GM12801 (cell line): ENCODE results near the gene SP110.

Source experiments
- TF ChIP-seq, protein P1 (sequence below): IDR thresholded peaks from one replicate; pipeline ENCODE4 v1.5.1; 2011; ENCODE audit warnings: control low read depth; ENCODE audit not compliant: insufficient read length; ENCODE audit errors: extremely low read depth

Gene SP110

DNA sequence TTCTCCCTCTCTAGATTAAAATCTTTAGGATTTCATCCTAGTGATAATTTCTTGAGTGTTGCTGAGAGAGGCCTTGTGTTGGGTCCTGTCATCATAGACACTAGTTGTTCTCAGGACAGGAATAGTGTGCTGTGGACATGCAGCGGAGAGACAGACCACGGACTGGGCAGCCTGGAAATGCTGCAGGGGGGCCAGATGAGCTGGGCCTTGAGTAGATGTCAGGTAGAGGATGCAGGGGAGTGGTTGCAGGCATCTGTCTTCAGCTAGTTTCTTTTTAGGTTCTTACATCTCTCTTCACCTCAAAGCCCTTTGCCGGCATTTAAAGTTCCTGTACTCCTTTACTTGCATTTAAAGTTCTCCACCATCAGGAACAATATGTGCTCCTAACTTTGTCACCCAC, 42.8 kb downstream of the SP110 start:
- TF ChIP-seq, protein P1, sequence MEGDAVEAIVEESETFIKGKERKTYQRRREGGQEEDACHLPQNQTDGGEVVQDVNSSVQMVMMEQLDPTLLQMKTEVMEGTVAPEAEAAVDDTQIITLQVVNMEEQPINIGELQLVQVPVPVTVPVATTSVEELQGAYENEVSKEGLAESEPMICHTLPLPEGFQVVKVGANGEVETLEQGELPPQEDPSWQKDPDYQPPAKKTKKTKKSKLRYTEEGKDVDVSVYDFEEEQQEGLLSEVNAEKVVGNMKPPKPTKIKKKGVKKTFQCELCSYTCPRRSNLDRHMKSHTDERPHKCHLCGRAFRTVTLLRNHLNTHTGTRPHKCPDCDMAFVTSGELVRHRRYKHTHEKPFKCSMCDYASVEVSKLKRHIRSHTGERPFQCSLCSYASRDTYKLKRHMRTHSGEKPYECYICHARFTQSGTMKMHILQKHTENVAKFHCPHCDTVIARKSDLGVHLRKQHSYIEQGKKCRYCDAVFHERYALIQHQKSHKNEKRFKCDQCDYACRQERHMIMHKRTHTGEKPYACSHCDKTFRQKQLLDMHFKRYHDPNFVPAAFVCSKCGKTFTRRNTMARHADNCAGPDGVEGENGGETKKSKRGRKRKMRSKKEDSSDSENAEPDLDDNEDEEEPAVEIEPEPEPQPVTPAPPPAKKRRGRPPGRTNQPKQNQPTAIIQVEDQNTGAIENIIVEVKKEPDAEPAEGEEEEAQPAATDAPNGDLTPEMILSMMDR = no peak

DNA sequence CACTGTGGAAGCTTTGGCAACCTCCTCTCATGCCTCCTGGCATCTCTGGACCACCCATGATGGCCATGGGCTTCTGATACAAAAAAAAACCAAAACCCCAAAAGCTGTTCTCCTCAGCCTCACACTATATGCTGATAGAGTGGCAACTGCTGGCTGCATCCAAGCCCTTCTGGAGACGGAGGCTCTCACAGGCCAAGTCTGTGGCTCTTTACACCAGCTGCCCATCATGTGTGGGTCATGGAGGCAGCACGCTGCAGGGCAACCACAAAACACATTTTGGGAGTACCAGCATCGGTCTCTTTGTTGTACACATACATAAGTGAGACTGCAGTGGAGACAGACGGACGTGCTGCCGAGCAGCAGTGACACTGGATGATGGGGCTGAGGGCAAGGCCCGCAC, 45.3 kb downstream of the SP110 start:
- TF ChIP-seq, protein P1 = no peak

DNA sequence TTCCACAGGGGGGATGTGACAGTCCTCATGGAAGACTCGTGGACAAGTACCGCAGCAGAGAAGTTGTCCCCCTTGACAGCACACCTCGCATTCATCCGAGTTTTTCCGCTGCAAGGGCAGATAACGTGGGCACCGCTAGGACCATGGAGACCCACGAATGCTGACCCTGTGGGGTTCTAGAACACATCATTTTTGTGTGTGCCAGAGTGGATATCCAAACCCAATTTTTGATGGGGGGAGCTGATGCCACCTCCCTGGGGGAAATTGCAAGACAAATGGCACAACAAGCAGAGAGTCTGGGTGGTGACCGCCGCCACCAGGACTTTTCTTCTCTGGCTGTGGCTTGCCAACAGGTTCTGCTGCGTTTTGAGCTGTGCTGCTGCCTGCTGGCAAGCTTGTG, 46.9 kb downstream of the SP110 start:
- TF ChIP-seq, protein P1 = no peak

DNA sequence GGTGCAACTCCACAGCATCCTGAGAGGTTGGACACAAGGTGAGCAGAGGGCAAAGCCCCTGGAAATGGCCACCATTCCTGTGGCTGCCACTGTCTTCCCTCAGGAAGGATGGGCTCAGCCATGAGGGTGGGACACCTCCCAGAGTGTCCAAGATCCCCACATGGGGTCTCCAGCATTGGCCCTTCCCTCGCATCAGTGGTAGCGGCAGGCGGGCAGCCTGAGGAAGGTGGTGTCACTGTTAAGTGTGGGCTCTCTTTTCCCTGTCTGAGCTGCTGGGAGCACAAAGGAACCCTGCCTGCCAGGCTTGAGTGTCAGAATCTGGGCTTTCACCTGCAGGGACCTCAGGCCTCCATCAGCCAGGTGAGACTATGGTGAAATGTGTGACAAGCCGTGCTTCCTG, 47.6 kb downstream of the SP110 start:
- TF ChIP-seq, protein P1 = no peak

DNA sequence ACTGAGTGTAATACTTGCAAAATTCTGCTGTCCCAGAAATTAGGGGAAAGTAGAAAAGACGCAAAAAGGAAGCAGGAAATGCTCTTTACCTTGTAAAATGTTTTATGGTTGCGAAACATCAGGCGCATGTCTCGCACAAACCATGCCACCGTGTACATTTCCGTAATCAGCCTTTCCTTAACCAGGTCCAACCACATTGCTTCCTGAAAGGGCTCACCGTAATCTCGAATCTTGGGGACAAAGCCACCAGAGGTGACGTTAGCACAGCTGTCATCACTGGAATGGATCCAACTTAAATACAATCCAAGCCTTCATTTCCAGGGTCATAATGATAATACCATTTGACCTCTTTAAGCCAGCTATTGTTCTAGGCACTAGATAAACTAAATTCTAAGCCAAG, 49.3 kb downstream of the SP110 start:
- TF ChIP-seq, protein P1 = no peak

DNA sequence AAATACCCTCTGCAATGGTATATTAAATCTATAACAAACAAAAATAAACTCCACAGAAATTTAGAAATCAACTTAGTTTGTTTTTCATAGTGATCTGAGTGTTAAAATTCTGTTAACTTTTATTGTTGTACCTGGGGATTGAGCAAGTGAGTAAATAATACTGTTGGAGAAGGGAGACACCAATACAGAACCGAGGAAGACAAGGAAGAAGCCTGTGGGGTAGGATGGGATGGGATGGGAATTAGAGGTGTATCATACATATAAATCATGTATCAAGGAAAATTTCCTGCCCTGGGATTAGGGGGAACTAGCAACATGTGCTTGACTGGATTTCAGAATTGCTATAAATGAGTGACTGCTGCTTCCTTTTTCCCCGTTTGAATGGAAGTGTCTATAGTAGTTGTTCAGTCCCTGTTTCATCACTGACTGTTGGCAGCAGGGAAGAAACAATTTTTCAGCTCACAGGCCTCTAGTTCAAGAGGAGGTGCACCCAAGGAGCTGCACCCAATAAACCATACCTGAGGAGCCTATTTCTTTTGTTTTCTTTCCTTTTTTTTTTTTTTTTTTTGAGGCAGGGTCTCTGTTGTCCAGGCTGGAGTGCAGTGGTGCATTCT, 53.1 kb downstream of the SP110 start:
- TF ChIP-seq, protein P1 = no peak

DNA sequence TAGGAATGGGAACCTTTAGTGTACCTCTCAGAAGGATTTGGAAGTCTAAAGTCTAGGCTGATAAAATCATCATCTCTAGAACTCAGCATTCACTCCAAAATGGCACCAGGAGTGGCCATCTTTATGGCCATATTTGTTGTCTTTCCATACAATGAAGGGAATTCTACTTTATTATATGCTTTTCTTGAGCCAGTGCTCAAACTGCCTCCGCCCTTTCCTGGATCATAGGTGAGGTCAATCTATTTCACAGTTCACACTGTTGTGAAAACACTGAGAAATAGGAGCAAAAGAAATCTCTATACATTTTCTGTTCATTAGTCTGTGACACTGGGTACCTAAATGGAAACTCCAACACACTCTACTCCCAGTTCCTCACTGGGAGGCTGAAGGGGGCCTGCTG, 55.6 kb downstream of the SP110 start:
- TF ChIP-seq, protein P1 = no peak
